OCI-LY3 (cell line): ENCODE measurements around the gene BCKDHA.
"Not testable (repeated sequence)": the region's sequence is repeated elsewhere in the genome, so short reads cannot be mapped to it uniquely, and the experiment has no call there.

Experiments
- H2AFZ ChIP-seq: fragments of 200-600, 300-600 bp; shearing (Covaris generic); 2 replicates; pipeline ENCODE4 v1.6.0; 2014; ENCODE audit warnings: antibody characterized with exemption, low read depth, low read length
- H3K27ac ChIP-seq: fragments of 200-600, 300-600 bp; sonication (generic); 2 replicates; pipeline ENCODE4 v1.5.1; 2014; ENCODE audit warnings: mild to moderate bottlenecking, low read length, moderate library complexity, mixed read lengths
- H3K27me3 ChIP-seq: fragments of 200-600, 300-600 bp; sonication (generic); 2 replicates; pipeline ENCODE4 v1.6.1; 2014; ENCODE audit warnings: low read depth, low read length, mixed read lengths
- H3K36me3 ChIP-seq: fragments of 200-600, 300-600 bp; sonication (generic); replicated peaks from 2 replicates; pipeline ENCODE3; 2014; ENCODE audit warnings: low read depth, low read length, mixed read lengths
- H3K4me1 ChIP-seq: fragments of 300-600, 200-600 bp; sonication (generic); 2 replicates; pipeline ENCODE4 v1.6.1; 2014; ENCODE audit warnings: low read length, mixed read lengths
- H3K4me2 ChIP-seq: fragments of 200-600, 300-600 bp; sonication (generic); 2 replicates; pipeline ENCODE4 v1.6.1; 2014; ENCODE audit warnings: low read length, mixed read lengths
- H3K4me3 ChIP-seq: fragments of 300-600, 200-600 bp; sonication (generic); 2 replicates; pipeline ENCODE4 v1.5.1; 2014; ENCODE audit warnings: antibody characterized with exemption, mild to moderate bottlenecking, low read length, moderate library complexity
- H3K79me2 ChIP-seq: fragments of 300-600, 200-600 bp; shearing (Covaris generic); 2 replicates; pipeline ENCODE4 v1.6.1; 2014; ENCODE audit warnings: mild to moderate bottlenecking, low read length, mixed read lengths
- H3K9ac ChIP-seq: fragments of 300-600, 200-600 bp; shearing (Covaris generic); 2 replicates; pipeline ENCODE4 v1.6.0; 2014; ENCODE audit warnings: mild to moderate bottlenecking, low read length, moderate library complexity
- H3K9me3 ChIP-seq: fragments of 200-600, 300-600 bp; shearing (Covaris generic); 2 replicates; pipeline ENCODE4 v1.6.1; 2014; ENCODE audit warnings: low read length, mixed read lengths; ENCODE audit not compliant: insufficient read depth
- H4K20me1 ChIP-seq: fragments of 200-600, 300-600 bp; sonication (generic); 2 replicates; pipeline ENCODE4 v1.6.1; 2016; ENCODE audit warnings: low read length, mixed read lengths; ENCODE audit not compliant: insufficient read depth
- EZH2phosphoT487 ChIP-seq: fragments of 200-600 bp; shearing (Covaris generic); IDR thresholded peaks from 2 replicates; pipeline ENCODE4 v1.6.1; 2018; ENCODE audit warnings: antibody characterized with exemption, mixed run types, low read depth
- TF ChIP-seq, protein P1 (sequence below): fragments of 200-600, 300-600 bp; sonication (generic); IDR thresholded peaks from 2 replicates; pipeline ENCODE4 v1.5.1; 2014; ENCODE audit warnings: antibody characterized with exemption, low read length, low read depth

BCKDHA gene

DNA sequence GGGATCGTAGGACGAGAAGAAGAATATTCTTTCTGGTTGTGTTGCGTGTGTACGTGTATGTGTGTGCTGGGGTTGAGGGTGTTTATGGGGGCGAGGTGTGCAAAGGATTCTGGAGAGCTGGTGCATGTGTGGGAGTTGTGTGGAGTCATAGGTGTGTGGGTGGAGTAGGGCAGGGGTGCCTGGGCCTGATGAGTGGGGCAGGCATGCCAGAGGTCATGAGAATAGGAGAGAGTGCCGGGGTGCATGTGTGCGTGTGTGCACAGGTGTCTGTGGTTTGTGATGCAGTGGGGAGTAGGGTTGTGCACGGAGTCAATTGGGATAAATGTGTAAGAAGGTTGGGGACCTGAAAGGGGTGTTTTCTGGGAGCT is 20.6 kb upstream of the BCKDHA start:
- Histone ChIP-seq H3K27me3 (no peaks in the 10 kb centered on the region), H3K9me3 (no peaks in the 10 kb centered on the region), H3K4me2 (no peak overlapping the region), H4K20me1 (no peaks in the 10 kb centered on the region), H3K27ac (no peak overlapping the region), H3K36me3 (no peaks in the 10 kb centered on the region), H2AFZ (no peak overlapping the region), H3K4me3 (no peak overlapping the region), H3K4me1 (peaks cover 8% of the 10 kb centered on the region), H3K9ac (no peak overlapping the region), H3K79me2 (no peaks in the 10 kb centered on the region; the same call in 1 of the 2 replicates)
- TF ChIP-seq, protein P1, sequence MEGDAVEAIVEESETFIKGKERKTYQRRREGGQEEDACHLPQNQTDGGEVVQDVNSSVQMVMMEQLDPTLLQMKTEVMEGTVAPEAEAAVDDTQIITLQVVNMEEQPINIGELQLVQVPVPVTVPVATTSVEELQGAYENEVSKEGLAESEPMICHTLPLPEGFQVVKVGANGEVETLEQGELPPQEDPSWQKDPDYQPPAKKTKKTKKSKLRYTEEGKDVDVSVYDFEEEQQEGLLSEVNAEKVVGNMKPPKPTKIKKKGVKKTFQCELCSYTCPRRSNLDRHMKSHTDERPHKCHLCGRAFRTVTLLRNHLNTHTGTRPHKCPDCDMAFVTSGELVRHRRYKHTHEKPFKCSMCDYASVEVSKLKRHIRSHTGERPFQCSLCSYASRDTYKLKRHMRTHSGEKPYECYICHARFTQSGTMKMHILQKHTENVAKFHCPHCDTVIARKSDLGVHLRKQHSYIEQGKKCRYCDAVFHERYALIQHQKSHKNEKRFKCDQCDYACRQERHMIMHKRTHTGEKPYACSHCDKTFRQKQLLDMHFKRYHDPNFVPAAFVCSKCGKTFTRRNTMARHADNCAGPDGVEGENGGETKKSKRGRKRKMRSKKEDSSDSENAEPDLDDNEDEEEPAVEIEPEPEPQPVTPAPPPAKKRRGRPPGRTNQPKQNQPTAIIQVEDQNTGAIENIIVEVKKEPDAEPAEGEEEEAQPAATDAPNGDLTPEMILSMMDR, result no peak
- no peak for TF ChIP-seq EZH2phosphoT487

DNA sequence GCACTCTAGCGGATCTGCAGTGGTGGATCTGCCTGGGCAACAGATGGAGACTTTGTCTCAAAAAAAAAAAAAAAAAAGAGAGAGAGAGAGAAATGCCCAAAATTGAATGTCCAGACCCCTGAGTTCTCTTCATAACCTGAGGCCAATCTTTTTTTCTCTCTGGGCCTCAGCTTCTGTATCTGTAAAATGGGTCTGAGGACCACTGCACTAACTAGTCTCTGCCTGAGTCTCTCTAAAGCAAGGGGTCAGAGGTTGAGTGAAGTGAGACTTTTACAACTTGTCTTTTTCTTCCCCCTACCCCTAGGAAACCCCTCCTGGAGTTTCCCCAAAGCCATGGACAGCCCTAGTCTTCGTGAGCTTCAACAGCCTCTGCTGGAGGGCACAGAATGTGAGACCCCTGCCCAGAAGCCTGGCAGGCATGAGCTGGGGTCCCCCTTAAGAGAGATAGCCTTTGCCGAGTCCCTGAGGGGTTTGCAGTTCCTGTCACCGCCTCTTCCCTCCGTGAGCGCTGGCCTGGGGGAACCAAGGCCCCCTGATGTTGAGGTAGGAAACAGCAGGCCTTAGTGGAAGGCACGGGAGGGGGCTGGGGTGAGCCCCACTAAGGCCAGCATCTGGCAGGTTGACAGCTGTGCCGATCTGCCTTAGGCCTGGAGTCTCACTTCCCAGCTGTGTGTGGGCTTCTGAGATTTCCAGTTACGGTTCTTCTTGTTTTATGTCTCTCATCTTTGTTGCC is 19.5 kb upstream of the BCKDHA start:
- TF ChIP-seq, protein P1, result no peak
- no peak for TF ChIP-seq EZH2phosphoT487
- Histone ChIP-seq H3K4me3 (no peak overlapping the region), H2AFZ (no peak overlapping the region), H3K4me2 (no peak overlapping the region), H3K27me3 (no peaks in the 10 kb centered on the region), H3K9ac (no peak overlapping the region), H3K27ac (no peak overlapping the region), H3K9me3 (no peaks in the 10 kb centered on the region), H3K79me2 (no peaks in the 10 kb centered on the region), H4K20me1 (no peaks in the 10 kb centered on the region), H3K4me1 (peaks cover 8% of the 10 kb centered on the region), H3K36me3 (no peaks in the 10 kb centered on the region)

DNA sequence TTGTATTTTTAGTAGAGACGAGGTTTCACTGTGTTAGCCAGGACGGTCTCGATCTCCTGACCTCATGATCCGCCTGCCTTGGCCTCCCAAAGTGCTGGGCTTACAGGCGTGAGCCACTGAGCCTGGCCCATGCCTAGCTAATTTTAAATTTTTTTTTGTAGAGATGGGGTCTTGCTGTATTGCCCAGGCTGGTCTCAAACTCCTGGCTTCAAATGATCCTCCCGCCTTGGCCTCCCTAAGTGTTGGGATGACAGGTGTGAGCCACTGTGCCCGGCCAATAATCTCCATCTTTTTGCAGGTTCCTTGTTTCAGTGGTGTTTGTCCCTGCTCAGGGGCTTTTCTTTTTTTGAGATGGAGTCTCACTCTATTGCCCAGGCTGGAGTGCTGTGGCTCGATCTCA is 16.1 kb upstream of the BCKDHA start:
- not testable (repeated sequence) for H3K9me3 ChIP-seq, H3K27me3 ChIP-seq, H3K9ac ChIP-seq, H3K4me3 ChIP-seq, H3K79me2 ChIP-seq, H3K4me1 ChIP-seq, H4K20me1 ChIP-seq, H2AFZ ChIP-seq, H3K27ac ChIP-seq, H3K4me2 ChIP-seq
- H3K36me3 ChIP-seq, result peaks cover 14% of the 10 kb centered on the region

DNA sequence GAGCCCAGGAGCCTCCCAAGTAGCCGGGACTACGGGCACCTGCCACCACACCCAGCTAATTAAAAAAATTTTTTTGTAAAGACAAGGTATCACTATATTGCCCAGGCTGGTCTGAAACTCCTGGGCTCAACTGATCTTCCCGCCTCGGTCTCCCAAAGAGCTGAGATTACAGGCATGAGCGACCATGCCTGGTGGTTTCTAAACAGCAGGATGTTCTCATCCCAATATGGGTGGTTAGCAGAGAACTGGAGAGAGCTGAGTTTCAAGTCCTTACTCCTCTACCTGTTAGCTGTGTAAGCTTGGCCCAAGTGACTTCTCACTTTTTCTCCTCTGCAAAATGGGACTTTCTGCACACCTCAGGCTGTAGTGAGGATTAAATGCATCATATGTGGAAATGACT is 13.3 kb upstream of the BCKDHA start:
- no peak overlapping the region for H2AFZ ChIP-seq
- no peak overlapping the region for H3K9ac ChIP-seq
- H4K20me1 ChIP-seq, result no peaks in the 10 kb centered on the region
- no peak overlapping the region for H3K4me3 ChIP-seq
- no peaks in the 10 kb centered on the region for H3K9me3 ChIP-seq
- peaks cover 27% of the 10 kb centered on the region for H3K36me3 ChIP-seq
- H3K79me2 ChIP-seq, result no peaks in the 10 kb centered on the region
- H3K4me1 ChIP-seq, result no peaks in the 10 kb centered on the region
- no peak overlapping the region for H3K27ac ChIP-seq
- TF ChIP-seq, protein P1, result no peak
- no peak for TF ChIP-seq EZH2phosphoT487
- no peak overlapping the region for H3K4me2 ChIP-seq
- no peaks in the 10 kb centered on the region for H3K27me3 ChIP-seq
